HG03558 (cell line): Measurements from ENCODE around the gene CFB.

Source experiments
- ATAC-seq: cut with Tn5 transposase; IDR thresholded peaks from one replicate; pipeline ENCODE4 v1.9.1; 2021; ENCODE audit warnings: moderate number of reproducible peaks; ENCODE audit not compliant: unreplicated experiment; ENCODE audit errors: extremely low read depth

The CFB gene

DNA sequence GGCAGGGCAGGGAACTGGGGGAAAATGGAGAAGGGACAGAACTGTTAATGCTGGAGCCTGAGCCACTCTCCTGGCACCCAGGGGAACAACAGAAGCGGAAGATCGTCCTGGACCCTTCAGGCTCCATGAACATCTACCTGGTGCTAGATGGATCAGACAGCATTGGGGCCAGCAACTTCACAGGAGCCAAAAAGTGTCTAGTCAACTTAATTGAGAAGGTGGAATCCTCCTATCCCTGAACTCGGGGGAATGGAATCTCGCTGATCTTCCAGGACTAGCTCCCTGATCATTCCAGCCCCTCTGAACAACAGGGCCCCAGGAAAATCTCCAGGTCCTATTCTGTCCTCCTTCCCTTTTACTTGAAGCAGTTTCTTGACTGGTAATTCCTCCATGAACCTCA, 2.0 kb downstream of the CFB start:
- no peak for ATAC-seq

GRCh38 chr6:31948306-31948705, 2.4 kb downstream of the CFB start:
- ATAC-seq: no peak

DNA sequence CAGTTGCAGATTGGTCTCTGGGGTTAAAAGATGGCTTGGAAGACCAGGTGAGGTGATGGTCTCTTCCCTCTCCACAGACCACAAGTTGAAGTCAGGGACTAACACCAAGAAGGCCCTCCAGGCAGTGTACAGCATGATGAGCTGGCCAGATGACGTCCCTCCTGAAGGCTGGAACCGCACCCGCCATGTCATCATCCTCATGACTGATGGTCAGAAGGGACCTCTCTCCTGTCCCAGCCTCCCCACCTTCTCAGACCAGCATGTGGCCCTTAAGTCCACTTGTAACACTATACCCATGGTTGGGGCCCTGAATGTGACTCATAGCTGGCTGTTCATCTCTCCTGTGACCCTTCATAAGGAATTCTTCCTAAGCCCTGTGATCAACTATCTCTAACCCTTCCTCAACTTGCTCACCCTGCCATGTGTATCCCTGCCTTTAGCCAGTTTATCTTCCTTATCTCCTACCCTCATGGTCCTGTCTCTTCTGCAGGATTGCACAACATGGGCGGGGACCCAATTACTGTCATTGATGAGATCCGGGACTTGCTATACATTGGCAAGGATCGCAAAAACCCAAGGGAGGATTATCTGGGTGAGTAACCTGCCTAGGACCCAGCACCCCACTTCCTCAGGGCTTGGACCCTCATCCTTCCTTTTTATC, 3.0 kb downstream of the CFB start:
- ATAC-seq: no peak

DNA sequence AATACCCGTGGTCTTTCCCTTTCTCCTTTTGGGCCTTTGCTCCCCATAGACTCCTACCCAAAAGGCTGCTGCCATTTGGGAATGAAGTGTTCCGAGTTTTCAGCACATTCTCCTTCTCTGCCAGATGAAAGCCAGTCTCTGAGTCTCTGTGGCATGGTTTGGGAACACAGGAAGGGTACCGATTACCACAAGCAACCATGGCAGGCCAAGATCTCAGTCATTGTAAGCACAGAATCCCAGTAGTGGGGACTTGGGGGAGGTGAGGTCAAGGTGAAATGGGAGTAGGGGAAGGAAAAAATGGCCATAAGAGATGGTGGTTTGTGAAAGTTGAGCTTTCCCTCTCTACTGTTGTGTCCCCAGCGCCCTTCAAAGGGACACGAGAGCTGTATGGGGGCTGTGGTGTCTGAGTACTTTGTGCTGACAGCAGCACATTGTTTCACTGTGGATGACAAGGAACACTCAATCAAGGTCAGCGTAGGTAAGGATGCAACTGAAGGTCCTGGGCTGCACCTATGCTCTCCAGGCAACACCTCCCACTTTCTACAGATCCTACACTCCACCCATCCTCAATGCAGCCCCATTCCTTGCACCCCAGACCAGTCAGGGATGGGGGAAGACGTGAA, 4.1 kb downstream of the CFB start:
- no peak for ATAC-seq

- no peak for ATAC-seq
Observed at GRCh38 chr6:31952140-31952805, 6.4 kb downstream of the CFB start.

- no peak for ATAC-seq
Observed at GRCh38 chr6:31952890-31953289, 7.0 kb downstream of the CFB start.

GRCh38 chr6:31954511-31954910, 8.6 kb downstream of the CFB start:
- ATAC-seq: no peak

DNA sequence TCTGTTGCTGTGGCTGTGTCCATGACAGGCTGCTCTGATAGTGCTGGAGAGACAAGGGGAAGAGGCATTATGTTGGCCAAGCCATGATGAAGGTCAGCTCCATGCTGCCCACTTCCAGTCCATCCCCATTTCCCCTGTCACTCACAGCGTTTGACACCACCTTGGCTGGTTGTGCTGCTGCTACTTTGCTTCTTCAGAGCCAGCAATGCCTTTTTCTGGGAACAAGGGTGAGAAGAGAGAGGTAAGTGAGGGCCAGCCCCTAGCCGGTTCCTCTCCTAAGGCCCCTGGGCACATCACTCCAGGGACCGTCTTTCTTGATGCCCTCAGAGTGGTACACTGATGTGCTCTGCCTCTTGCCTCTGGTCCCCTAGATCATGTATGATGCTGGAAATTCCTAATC, 10.9 kb downstream of the CFB start:
- no peak for ATAC-seq

- no peak for ATAC-seq
Observed at GRCh38 chr6:31958412-31958740, 12.5 kb downstream of the CFB start.

DNA sequence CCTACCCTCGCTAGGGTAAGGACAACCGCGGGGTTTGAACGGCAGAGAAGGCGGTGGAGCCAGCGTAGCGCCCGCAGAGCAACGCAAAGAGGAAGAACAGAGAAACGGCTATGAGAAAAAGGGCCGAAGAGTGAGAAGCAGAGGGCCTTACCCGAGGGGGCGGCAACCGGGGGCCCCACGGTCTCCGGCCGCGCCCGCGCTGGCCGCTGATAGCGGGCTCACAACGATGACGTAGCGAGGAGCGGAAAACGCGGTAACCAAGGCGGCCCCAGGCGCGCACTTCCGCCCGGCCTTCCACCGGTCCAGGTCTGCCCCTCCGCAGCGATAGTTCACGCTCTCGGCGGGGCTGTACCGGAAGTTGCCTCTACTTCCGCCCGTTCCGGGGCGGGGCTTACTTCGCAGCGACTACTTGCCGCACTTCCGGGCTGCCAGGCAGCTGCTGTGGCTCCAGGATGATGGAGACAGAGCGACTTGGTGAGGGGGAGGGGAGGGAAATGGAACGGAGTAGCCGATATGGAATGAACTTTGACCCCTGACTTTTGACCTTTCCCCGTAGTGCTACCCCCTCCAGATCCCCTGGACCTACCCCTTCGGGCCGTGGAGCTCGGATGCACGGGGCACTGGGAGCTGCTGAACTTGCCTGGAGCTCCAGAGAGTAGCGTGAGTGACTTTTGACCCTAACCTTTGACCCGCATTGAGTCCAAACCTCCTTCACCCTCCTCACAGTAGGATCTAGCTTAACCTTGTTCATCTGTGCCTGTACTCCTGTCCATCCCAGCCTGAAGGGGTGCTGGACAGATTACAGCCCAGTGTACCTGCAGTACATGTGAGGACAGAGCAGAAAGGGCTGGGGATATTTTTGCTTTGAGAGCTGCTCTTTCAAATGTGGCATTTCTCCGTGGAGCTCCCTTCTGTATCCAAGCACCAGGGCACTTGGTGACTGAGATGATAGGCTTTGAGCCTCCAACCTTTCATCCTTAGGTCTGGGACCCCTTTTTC, 13.1 kb downstream of the CFB start, which contains the start of the genes NELFE and SKIC2:
Gene NELFE, minus strand, starts transcription at position 231 of the 999 bp plus-strand sequence. CDS start 525 bp downstream, outside the sequence.
Gene SKIC2, plus strand, starts transcription at position 435 of the 999 bp plus-strand sequence. Its CDS starts 18 bp downstream, at position 453.
- peak; percentile 89 for ATAC-seq

DNA sequence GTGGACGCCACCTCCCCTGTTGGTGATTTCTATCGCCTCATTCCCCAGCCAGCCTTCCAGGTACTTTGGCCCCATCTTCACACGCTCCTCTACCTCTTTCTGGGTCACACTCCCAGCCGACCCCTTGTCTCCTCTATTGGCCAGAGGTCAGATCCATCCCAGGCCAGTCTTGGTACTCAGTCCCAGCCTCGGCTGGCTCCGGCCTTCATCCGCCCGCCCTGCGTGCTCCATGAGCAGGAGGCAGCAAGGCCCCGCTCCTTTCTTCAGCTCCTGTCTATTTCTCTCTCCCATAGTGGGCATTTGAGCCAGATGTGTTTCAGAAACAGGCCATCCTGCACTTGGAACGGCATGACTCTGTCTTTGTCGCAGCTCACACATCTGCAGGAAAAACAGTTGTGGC, 15.7 kb downstream of the CFB start:
- no peak for ATAC-seq

- ATAC-seq: no peak
Observed at GRCh38 chr6:31963921-31964320, 18.0 kb downstream of the CFB start.

GRCh38 chr6:31965700-31966099, 19.8 kb downstream of the CFB start:
- ATAC-seq: no peak

GRCh38 chr6:31966506-31966905, 20.6 kb downstream of the CFB start:
- no peak for ATAC-seq

GRCh38 chr6:31966997-31967925, 21.4 kb downstream of the CFB start:
- ATAC-seq: no peak

- ATAC-seq: no peak
Observed at GRCh38 chr6:31967926-31968320, 22.0 kb downstream of the CFB start.

DNA sequence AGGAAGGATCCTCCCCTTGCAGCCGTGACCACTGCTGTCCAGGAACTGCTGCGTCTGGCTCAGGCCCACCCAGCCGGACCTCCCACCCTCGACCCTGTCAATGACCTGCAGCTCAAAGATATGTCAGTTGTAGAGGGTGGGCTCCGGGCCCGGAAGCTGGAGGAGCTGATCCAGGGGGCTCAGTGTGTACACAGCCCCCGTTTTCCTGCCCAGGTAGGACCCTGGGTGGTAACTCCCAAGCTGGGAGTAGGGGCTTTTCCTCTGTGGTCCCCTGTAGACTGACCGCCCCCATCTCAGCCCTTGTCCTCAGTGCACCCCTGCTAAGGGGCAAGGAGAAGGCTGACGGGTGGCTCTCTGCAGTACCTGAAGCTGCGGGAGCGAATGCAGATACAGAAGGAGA, 22.4 kb downstream of the CFB start:
- no peak for ATAC-seq

DNA sequence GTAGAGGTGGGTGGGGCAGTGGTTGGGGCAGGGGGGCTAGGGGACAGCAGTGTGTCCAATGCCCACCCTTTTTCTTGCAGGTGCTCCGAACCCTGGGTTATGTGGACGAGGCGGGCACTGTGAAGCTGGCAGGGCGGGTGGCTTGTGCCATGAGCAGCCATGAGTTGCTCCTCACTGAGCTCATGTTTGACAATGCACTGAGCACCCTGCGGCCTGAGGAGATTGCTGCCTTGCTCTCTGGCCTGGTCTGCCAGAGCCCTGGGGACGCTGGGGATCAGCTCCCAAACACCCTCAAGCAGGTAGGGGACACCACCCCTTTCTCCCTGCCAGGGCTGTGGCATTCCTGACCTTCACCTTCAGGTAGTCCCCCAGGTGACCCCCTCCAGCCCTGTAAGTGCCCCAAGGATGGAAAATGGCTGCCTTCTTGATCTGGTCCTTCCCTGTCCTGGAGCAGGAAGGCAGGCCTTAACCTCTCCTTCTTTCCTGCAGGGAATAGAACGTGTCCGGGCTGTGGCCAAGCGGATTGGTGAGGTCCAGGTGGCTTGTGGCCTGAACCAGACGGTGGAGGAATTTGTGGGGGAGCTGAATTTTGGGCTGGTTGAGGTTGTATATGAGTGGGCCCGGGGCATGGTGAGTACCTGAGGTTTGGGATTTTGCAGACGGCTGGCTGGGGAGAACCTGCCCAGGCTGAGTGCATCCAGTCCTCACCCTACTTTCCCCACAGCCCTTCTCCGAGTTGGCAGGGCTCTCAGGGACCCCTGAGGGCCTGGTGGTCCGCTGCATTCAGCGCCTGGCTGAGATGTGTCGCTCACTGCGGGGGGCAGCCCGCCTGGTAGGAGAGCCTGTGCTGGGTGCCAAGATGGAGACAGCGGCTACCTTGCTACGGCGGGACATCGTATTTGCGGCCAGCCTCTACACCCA, 23.2 kb downstream of the CFB start:
- ATAC-seq: no peak
